Dermis microvascular lymphatic vessel endothelial cell (primary cell): ENCODE results near the gene FGD2. TPM values are rescaled to one million over a fixed set of nuclear protein-coding genes. Genes with fewer than 3 reads are reported as not detected.
A peak's percentile ranks its signal among the peaks of the same experiment; 100 is the strongest.

Experiments used
- DNase-seq, 2 donors: peaks; one replicate each; pipeline versions ENCODE4 v3.0.0 to v3.0.0-alpha.2; 2010; ENCODE audit warnings: low read depth in 2 of 2
- total RNA-seq: library from RNA; depleted of rRNA; stranded (reverse); fragments of >200 nt; gene quantifications from 2 replicates; pipeline ENCODE4 v1.2.1, GENCODE V29; 2014

Gene FGD2
- total RNA-seq, 1 donor from 2014 or later: not detected

DNA sequence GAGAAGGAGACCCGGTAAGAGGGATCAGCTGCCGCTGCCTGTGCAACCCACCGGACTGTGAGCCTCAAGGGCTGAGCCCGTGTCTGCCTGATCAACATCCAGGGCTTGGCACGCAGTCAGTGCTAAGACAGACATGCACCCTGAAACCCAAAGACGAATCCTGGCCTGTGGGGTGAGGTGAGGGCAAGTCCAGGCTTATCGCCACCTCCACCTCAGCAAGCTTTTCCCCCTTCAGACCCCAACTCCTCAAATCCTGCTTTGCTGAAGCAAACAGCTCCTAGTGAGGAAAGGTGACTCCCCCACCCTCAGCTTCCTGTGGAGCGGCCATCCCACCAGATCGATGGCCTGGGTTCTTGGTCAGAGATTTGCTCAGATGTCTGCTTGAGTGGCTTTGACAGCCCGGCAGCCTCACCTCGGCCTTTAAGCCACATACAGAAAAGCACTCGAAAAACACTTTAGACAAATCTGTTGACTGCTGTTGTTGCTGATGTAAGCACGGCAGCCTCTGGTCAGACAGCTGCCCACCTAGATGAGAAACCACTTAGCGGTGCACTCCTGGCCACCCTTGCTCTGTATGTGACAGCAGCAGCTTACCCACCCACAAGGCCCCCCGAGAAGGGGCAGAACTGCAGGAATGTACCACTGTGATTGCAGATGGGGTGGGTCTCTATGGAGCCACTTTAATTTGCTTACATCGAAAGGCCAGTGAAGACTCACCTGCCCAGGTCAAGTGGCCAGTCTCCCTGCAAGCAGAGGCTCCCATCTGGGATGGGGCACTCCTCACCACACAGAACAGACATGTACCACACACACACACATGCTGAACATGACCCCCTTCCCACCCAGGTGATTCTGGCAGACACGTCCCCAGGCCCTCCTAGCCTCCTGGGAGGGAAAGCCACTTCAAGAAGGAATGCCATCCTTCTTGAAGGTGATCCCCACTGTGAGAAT, 34.3 kb upstream of the FGD2 start:
- DNase-seq: no peak

- no peak for DNase-seq
These were observed 33.4 kb upstream of the FGD2 start for GRCh38 chr6:36971921-36972673.

DNA sequence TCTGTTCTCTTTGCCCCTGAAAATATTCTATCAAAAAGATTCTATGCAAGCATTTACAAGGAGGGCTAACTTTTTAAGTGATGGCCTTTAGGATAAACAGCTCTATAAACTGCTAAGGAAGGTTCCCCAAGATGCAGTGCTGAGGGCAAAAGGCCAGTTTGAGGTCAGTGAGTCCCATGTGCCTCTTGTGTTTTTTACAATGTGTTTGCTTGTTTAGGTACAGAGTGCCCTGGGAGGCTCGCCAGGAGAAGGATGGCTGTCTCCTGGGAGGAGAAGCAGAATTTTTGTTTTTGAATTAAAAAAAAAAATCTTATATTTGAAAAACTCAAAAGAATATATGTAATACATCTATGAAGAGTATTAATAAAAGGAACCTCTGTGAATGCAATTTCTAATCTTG, 32.3 kb upstream of the FGD2 start:
- no peak for DNase-seq

DNA sequence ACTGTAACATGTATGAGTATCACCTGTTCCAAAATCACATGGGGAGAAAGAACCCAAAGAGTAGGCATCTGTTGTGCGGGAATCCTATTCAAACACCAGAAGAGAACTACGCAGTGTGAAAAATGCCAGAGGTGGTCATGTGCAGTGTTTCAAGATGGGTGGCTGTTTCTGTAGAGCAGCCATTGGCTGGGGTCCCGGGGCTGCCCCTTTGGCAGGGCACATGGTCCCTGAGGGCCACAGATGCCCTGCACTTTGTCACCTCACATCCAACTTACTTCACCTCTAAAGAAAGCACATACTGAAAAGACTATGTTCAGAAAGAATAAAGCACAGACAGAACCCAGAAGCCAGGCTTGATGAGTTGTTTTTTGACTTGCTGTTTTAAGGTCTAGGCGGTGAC, 31.8 kb upstream of the FGD2 start:
- no peak for DNase-seq

DNA sequence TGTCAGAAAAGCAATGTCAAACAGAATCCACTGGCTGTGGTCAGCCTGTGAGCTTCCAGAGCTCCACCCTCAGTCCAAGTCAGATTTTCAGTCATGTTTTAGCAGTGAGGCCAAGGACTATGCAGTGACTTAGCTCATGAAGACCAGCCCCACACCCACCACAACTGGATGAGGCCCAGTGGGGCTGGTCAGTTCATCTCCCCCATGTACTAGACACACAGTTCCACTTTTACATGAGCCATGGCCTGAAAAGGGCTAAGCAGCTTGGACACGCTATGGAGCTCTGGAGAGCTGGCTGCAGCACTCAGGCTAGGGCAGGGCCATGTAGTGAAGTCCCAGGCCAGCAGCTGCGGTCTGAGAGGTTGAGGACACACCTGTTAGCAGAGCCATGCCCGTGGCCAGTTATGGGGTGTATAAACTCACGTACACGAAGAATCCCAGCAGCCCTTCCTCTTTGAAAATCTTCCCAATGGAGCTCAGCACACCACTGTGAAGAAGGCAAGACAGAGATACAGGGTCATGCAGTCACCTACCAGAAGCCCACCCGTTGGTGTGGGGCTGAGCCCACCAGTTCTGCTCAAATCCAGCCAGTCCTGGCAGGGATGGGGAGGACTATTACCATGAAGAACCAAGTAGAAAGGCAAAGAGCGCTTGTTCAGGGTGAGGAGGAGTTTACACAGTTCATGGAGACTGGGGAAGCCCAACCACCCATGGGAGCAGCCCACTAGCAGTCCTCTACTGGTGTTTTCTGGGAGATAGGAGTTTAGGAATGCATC, 30.0 kb upstream of the FGD2 start:
- no peak for DNase-seq

- no peak for DNase-seq
These were observed 29.5 kb upstream of the FGD2 start for GRCh38 chr6:36976007-36976264.

DNA sequence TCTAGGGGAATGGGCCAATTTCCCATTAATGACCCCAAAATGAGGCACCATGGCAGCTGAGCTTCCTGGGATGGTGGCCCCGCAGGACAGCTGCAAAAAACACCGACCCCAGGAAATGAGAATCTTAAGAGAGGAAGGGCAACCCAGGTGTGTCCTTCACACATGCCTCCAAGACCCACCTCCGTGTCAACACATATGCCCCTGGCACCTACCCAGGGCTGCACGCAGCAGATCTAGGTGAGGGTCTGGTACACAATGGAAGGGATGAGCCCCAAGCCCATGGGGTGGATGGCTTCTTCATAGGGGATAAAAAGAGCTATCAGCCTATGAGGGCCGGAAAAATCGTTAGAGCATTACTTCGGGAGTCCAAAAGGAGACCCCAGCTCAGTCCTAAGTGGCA, 28.9 kb upstream of the FGD2 start:
- no peak for DNase-seq

DNA sequence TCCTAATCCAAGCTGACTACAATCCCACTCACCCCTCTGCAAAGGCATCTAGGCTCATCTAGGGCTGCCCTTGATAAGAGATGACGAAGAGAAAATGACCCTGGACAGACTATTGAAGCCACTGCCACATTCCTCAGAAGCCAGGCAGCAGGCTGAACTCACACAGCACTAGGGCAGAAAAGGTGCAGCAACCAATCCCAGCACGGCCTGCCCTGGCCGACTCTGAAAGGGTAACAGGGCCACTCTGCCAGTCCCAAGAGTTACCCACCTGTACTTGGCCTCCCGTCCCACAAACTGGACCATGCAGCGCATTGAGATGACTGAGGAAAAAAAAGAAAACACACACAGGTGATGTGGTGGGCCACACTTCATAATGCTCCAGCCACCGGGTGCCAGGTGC, 28.5 kb upstream of the FGD2 start:
- no peak for DNase-seq

GRCh38 chr6:36977470-36977941, 27.9 kb upstream of the FGD2 start:
- peak in 1 of 2 donors; percentile 26 for DNase-seq

DNA sequence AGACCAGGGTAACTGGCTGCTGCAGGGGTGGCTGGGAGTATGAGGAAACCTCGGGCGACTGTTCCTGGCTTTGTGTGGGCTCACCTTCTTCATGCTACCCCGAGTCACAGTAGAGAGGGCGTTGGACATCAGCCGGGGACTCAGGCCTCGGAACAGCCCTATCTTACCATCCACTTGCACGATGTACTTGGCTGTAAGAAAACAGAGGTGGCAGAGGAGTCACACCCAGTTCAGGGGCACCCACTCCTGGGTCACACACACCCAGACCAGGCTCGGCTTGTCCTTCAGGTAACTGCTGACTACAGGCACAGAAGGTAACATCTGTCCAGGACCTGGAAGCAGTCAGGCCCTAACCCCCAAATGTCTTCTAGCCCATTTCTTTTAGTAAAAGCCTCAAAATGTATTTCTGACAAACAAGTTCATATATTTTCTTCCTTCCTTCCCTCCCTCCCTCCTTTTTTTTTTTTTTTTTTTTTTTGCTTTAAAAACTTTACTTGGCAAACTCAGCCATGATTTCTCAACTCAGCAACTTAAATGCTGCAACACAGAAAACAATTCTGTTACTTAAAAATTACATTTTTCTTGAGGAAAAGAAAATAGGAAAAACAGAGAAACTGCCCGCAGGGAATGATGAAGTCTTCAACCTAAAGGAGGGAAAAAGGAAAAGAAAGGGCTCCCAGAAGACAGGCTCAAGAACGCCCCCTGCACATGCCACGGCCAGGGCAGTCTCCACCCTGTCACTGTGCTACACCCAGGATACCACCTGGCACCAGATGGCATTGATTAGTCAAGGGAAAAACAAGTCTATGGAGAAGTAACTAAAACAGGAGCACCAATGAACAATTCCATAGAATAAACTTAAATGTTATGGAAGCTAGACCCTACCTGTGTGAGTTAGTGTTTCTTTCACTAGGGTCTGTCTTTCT, 26.8 kb upstream of the FGD2 start:
- no peak for DNase-seq

DNA sequence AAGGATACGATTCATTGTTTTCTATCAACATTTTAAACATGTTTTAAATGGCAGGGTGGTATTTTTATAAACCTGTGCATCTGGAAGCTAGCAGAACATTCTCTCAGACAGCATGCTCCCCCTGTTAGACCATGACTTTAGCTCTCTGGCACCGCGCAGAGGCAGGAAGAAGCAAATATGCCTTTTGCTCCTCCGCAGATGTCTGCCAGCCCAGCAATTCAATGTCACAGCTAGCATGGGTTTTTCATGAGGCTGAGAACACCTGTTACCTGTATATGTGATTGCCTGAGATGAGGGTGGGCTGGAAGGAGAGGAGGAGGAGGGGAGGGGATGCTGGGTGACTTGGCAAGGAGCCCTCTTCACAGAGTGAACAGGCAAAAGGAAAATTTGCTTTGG, 26.1 kb upstream of the FGD2 start:
- DNase-seq: peak in 1 of 2 donors; percentile 53

GRCh38 chr6:36980129-36980528, 25.3 kb upstream of the FGD2 start:
- no peak for DNase-seq

GRCh38 chr6:36980876-36981619, 24.4 kb upstream of the FGD2 start:
- no peak for DNase-seq

- no peak for DNase-seq
These were observed 21.9 kb upstream of the FGD2 start for GRCh38 chr6:36983538-36983937.

DNA sequence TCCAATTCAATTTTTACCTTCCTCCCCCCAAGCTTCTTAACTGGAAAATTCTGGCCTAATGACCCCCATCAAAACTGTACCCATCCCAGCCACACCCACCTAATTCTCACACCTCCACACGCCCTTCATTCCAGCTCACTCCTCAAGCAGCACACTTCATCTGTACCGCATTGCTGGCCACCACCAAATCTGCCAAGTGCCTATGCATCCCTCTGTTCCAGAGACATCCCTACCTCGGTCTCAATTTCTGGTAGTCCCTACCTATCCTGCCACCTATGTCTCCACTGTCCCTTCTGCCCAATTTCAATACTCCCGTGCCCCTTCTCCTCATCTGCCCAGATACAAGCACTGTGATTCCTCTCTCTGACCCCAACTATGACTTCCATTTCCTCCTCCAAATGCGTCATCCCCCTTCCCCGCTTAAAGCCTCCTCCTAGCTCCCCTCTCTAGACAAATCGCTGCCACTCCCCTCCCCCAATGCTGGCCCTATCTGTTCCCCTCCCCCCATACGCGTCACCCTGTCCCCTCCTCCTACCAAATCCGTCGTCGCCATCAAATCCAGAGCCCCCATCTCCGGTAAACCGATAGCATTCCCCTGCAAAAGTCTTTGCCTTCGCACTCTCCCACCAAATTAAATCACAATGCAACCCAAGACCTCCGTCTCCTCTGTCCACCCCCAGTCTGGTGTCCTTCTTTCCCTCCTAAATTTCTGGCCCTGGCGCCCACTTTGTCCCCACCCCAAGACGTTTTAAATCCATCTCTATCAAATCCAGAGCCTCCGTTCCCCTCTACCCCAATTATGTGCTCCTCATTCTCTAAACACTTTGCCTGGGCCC, 20.7 kb upstream of the FGD2 start:
- DNase-seq: peak; percentile 21 to 79

GRCh38 chr6:36985417-36985807, 20.0 kb upstream of the FGD2 start:
- no peak for DNase-seq

DNA sequence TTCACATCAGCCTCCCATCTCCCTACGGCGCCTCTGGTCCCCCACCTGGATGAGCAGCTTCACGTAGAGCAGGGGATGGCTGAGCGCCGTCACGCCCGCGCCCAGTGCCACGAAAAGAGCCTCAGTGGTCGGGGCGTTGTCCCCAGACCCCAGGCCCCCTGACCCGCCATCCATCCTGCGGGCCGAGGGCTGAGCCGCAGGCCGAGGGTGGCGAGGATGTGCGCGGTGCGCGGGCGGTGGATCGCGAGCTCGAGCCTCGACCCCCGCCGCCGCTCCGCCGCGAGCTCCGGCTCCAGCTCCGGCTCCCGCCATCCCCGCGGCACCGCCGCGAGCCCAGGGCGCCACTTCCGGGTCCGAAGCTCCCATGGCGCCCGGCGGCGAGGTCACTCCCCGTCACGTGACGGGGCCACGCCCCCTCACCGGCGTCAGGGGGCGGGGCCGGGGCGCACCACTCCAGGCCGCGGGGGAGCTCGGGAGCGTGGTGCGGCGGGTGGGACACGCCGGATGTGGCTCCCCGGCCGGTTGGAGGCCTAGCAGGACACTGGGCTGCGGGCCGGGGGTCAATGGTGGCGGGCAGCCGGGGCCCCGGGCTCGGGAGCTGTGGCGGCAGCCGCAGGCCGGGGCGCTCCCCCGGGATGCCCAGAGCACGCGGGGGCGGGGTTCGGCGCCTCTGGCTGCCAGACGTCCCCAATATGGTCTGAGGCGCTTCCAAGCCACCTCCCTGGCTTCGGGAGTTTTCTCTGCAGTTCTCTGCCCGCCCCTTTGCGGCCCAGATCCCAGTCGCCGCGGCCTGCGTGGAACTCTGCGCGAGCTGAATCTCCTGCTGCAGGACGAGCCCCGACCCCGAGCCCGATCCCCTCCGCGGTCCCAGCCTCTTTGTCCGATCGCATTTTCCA, 19.4 kb upstream of the FGD2 start, which contains the start of gene MTCH1:
Gene MTCH1 (minus strand): TSS at position 389 of the 896 bp plus-strand sequence. CDS start 23 bp downstream, at position 366.
- DNase-seq: peak; percentile 69 to 90

- DNase-seq: no peak
These were observed 18.8 kb upstream of the FGD2 start for GRCh38 chr6:36986704-36987047.
